OCI-LY3 (cell line): ENCODE measurements around the gene RNPEPL1.

ENCODE experiments used
- H2AFZ ChIP-seq: fragments of 200-600, 300-600 bp; shearing (Covaris generic); 2 replicates; pipeline ENCODE4 v1.6.0; 2014; ENCODE audit warnings: antibody characterized with exemption, low read depth, low read length
- H3K27ac ChIP-seq: fragments of 200-600, 300-600 bp; sonication (generic); 2 replicates; pipeline ENCODE4 v1.5.1; 2014; ENCODE audit warnings: mild to moderate bottlenecking, low read length, moderate library complexity, mixed read lengths
- H3K27me3 ChIP-seq: fragments of 200-600, 300-600 bp; sonication (generic); 2 replicates; pipeline ENCODE4 v1.6.1; 2014; ENCODE audit warnings: low read depth, low read length, mixed read lengths
- H3K36me3 ChIP-seq: fragments of 200-600, 300-600 bp; sonication (generic); replicated peaks from 2 replicates; pipeline ENCODE3; 2014; ENCODE audit warnings: low read depth, low read length, mixed read lengths
- H3K4me1 ChIP-seq: fragments of 300-600, 200-600 bp; sonication (generic); 2 replicates; pipeline ENCODE4 v1.6.1; 2014; ENCODE audit warnings: low read length, mixed read lengths
- H3K4me2 ChIP-seq: fragments of 200-600, 300-600 bp; sonication (generic); 2 replicates; pipeline ENCODE4 v1.6.1; 2014; ENCODE audit warnings: low read length, mixed read lengths
- H3K4me3 ChIP-seq: fragments of 300-600, 200-600 bp; sonication (generic); 2 replicates; pipeline ENCODE4 v1.5.1; 2014; ENCODE audit warnings: antibody characterized with exemption, mild to moderate bottlenecking, low read length, moderate library complexity
- H3K79me2 ChIP-seq: fragments of 300-600, 200-600 bp; shearing (Covaris generic); 2 replicates; pipeline ENCODE4 v1.6.1; 2014; ENCODE audit warnings: mild to moderate bottlenecking, low read length, mixed read lengths
- H3K9ac ChIP-seq: fragments of 300-600, 200-600 bp; shearing (Covaris generic); 2 replicates; pipeline ENCODE4 v1.6.0; 2014; ENCODE audit warnings: mild to moderate bottlenecking, low read length, moderate library complexity
- H3K9me3 ChIP-seq: fragments of 200-600, 300-600 bp; shearing (Covaris generic); 2 replicates; pipeline ENCODE4 v1.6.1; 2014; ENCODE audit warnings: low read length, mixed read lengths; ENCODE audit not compliant: insufficient read depth
- H4K20me1 ChIP-seq: fragments of 200-600, 300-600 bp; sonication (generic); 2 replicates; pipeline ENCODE4 v1.6.1; 2016; ENCODE audit warnings: low read length, mixed read lengths; ENCODE audit not compliant: insufficient read depth
- CTCF ChIP-seq: fragments of 200-600, 300-600 bp; sonication (generic); IDR thresholded peaks from 2 replicates; pipeline ENCODE4 v1.5.1; 2014; ENCODE audit warnings: antibody characterized with exemption, low read length, low read depth
- EZH2phosphoT487 ChIP-seq: fragments of 200-600 bp; shearing (Covaris generic); IDR thresholded peaks from 2 replicates; pipeline ENCODE4 v1.6.1; 2018; ENCODE audit warnings: antibody characterized with exemption, mixed run types, low read depth

Gene RNPEPL1

GRCh38 chr2:240576436-240577205 is 8.3 kb downstream of the RNPEPL1 start:
- Histone ChIP-seq H3K27me3 (no peaks in the 10 kb centered on the region), H3K4me2 (no peak overlapping the region), H3K4me3 (no peak overlapping the region), H4K20me1 (no peaks in the 10 kb centered on the region), H3K27ac (no peak overlapping the region), H3K9me3 (no peaks in the 10 kb centered on the region), H3K79me2 (peaks cover 14% of the 10 kb centered on the region), H3K36me3 (peaks cover 14% of the 10 kb centered on the region), H2AFZ (no peak overlapping the region), H3K4me1 (peaks cover 26% of the 10 kb centered on the region), H3K9ac (no peak overlapping the region)
- no peak for TF ChIP-seq CTCF
- TF ChIP-seq EZH2phosphoT487 = no peak

GRCh38 chr2:240577281-240578109 is 9.2 kb downstream of the RNPEPL1 start:
- no peaks in the 10 kb centered on the region for H3K9me3 ChIP-seq
- H3K4me1 ChIP-seq = peaks cover 26% of the 10 kb centered on the region
- peaks cover 20% of the 10 kb centered on the region for H3K36me3 ChIP-seq
- no peaks in the 10 kb centered on the region for H3K27me3 ChIP-seq
- H2AFZ ChIP-seq = no peak overlapping the region
- no peak overlapping the region for H3K27ac ChIP-seq
- H3K4me2 ChIP-seq = no peak overlapping the region
- no peak overlapping the region for H3K4me3 ChIP-seq
- peaks cover 23% of the 10 kb centered on the region for H3K79me2 ChIP-seq
- H4K20me1 ChIP-seq = no peaks in the 10 kb centered on the region
- no peak overlapping the region for H3K9ac ChIP-seq
- TF ChIP-seq EZH2phosphoT487 (no peak), CTCF (no peak)

GRCh38 chr2:240578110-240578450 is 9.8 kb downstream of the RNPEPL1 start:
- Histone ChIP-seq H2AFZ (no peak overlapping the region), H3K36me3 (peaks cover 25% of the 10 kb centered on the region), H3K9ac (no peak overlapping the region), H3K4me2 (no peak overlapping the region), H3K27me3 (no peaks in the 10 kb centered on the region), H3K4me3 (no peak overlapping the region), H3K79me2 (peaks cover 29% of the 10 kb centered on the region), H3K4me1 (peaks cover 28% of the 10 kb centered on the region), H4K20me1 (no peaks in the 10 kb centered on the region), H3K27ac (no peak overlapping the region), H3K9me3 (no peaks in the 10 kb centered on the region)
- TF ChIP-seq CTCF = no peak
- no peak for TF ChIP-seq EZH2phosphoT487

GRCh38 chr2:240578488-240578887 is 10.2 kb downstream of the RNPEPL1 start:
- Histone ChIP-seq H3K9me3 (no peaks in the 10 kb centered on the region), H3K79me2 (peaks cover 33% of the 10 kb centered on the region), H3K4me1 (peaks cover 32% of the 10 kb centered on the region), H3K27me3 (no peaks in the 10 kb centered on the region), H3K4me2 (no peak overlapping the region), H2AFZ (no peak overlapping the region), H4K20me1 (no peaks in the 10 kb centered on the region), H3K9ac (no peak overlapping the region), H3K4me3 (no peak overlapping the region), H3K36me3 (peaks cover 29% of the 10 kb centered on the region), H3K27ac (peak overlapping the region; percentile 96)
- no peak for TF ChIP-seq CTCF
- TF ChIP-seq EZH2phosphoT487 = no peak
